ENCODE results near the gene CDK5RAP3. TPM values are rescaled to one million over a fixed set of nuclear protein-coding genes. Genes with fewer than 3 reads are reported as not detected.
A peak's percentile ranks its signal among the peaks of the same experiment; 100 is the strongest.

Gene CDK5RAP3, protein sequence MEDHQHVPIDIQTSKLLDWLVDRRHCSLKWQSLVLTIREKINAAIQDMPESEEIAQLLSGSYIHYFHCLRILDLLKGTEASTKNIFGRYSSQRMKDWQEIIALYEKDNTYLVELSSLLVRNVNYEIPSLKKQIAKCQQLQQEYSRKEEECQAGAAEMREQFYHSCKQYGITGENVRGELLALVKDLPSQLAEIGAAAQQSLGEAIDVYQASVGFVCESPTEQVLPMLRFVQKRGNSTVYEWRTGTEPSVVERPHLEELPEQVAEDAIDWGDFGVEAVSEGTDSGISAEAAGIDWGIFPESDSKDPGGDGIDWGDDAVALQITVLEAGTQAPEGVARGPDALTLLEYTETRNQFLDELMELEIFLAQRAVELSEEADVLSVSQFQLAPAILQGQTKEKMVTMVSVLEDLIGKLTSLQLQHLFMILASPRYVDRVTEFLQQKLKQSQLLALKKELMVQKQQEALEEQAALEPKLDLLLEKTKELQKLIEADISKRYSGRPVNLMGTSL
- total RNA-seq (2016; rRNA removed; fragmentation: Illumina TruSeq; extraction: Trizol) = 86.8 and 128 TPM in 2 replicates
- 13.1 and 20.6 TPM in 2 replicates for total RNA-seq (2016; cell fraction: cytosol; rRNA removed; fragmentation: Illumina TruSeq; extraction: Trizol; ENCODE audit: low read depth)
- total RNA-seq (2016; cell fraction: insoluble cytoplasmic fraction; rRNA removed; fragmentation: Illumina TruSeq; extraction: Trizol) = 90.9 and 132 TPM in 2 replicates
- 26.2 and 30.9 TPM in 2 replicates for total RNA-seq (2016; cell fraction: membrane; rRNA removed; fragmentation: Illumina TruSeq; extraction: Trizol)
- total RNA-seq (2016; cell fraction: nucleus; rRNA removed; fragmentation: Illumina TruSeq; extraction: Trizol) = 159 and 187 TPM in 2 replicates
- 154 and 183 TPM in 2 replicates for polyA plus RNA-seq (2011; rRNA removed)
- 59.3 and 67.0 TPM in 2 replicates for polyA plus RNA-seq (2011; cell fraction: cytosol; rRNA removed)
- polyA plus RNA-seq (2011; cell fraction: nucleus; rRNA removed) = 2,013 and 2,090 TPM in 2 replicates
- 136 and 152 TPM in 2 replicates for polyA plus RNA-seq (2012)
- 10.8 and 13.3 TPM in 2 replicates for polyA plus RNA-seq (2016; cell fraction: cytosol; fragmentation: Illumina TruSeq; extraction: Trizol; ENCODE audit: low read depth)
- polyA plus RNA-seq (2016; cell fraction: insoluble cytoplasmic fraction; fragmentation: Illumina TruSeq; extraction: Trizol; ENCODE audit: low read depth) = 72.7 and 80.7 TPM in 2 replicates
- 16.6 and 19.4 TPM in 2 replicates for polyA plus RNA-seq (2016; cell fraction: membrane; fragmentation: Illumina TruSeq; extraction: Trizol; ENCODE audit: low read depth)
- polyA plus RNA-seq (2016; cell fraction: nucleus; fragmentation: Illumina TruSeq; extraction: Trizol; ENCODE audit: insufficient read depth, low read depth) = 373 and 385 TPM in 2 replicates
- 116 and 143 TPM in 2 replicates for polyA minus RNA-seq (2011; rRNA and poly(A)+ RNA removed; ENCODE audit: low replicate concordance)
- polyA minus RNA-seq (2011; cell fraction: cytosol; rRNA and poly(A)+ RNA removed) = 25.7 and 29.3 TPM in 2 replicates
- 252 and 268 TPM in 2 replicates for polyA minus RNA-seq (2011; cell fraction: nucleus; rRNA and poly(A)+ RNA removed)
- percentile 65 among the genes with signal in this experiment for Bru-seq, nascent RNA
- BruChase-seq, experiment 1, labeled RNA remaining after a 6-hour chase = percentile 85 among the genes with signal in this experiment
- percentile 74 among the genes with signal in this experiment for BruChase-seq, experiment 2, labeled RNA remaining after a 2-hour chase
- long read RNA-seq, experiment 1, transcript CDK5RAP3-201 (14 exons, 1,866 nt) = major isoform, 40 of 51 reads
- long read RNA-seq, experiment 1, partial matches to known transcripts = 3 of 51 reads
- long read RNA-seq, experiment 1, other reads (novel, unspliced or antisense) = 7 of 51 reads
- long read RNA-seq, experiment 2, transcript CDK5RAP3-236 (14 exons, 1,862 nt) = major isoform, 25 of 58 reads
- long read RNA-seq, experiment 2, transcript CDK5RAP3-218 (13 exons, 1,957 nt) = minor isoform, 7 of 58 reads
- long read RNA-seq, experiment 2, partial matches to known transcripts = 15 of 58 reads
- long read RNA-seq, experiment 2, other reads (novel, unspliced or antisense) = 8 of 58 reads

DNA sequence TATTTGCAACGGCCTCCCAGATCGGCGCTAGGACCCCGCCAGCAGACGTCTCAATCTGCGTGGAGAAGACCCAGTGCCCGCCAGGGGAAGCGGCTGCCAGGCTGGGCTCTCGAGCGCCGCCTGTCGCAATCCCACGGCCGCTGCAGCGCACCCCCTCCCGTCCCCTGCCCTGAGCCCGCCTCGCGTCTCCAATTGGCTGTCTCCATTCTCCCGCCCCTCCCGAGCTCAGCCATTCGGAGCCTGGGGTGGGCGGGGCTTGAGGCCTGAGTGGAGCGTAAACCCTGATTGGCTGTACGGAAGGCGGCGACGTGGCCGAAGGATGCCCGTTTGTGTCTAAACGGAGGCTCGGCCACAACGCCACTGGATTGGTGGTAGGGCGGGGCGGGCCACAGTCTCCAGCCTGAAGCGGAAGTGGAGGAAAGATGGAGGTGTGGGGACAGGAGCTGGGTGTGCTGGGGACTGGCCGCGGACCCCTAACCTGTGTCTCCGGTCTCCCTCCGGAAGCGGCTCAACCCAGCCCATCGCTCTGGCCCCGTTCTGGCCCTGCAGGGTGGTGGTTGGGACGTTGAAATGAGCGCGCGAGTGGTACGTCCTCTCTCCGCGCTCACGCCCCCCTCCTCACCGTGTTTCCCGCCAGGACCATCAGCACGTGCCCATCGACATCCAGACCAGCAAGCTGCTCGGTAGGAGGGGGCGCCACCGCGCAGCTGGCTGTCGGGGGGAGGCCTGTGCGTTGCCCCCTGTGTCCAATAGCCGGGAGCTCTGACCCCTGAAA is at the start of gene CDK5RAP3:
TSS of gene CDK5RAP3 (plus strand) at position 389 of the 775 bp plus-strand sequence. CDS start at position 423, 34 bp downstream.
- Histone ChIP-seq H3K27me3 (ENCODE audit: control insufficient read depth in 1 of 2, insufficient read depth in 2 of 2, low read length in 2 of 2) (no peaks in the 10 kb centered on the region; a peak in 1 of 5 replicates), H3K4me3 (replicated peaks in 1 of 3; ENCODE audit: insufficient read depth in 1 of 3, low read depth in 2 of 3, low read length in 3 of 3) (peak within 1 kb of the TSS; percentile 66 to 95 (median 92)), H3K79me2 (ENCODE audit: insufficient read depth, low read length) (peaks cover 17% of the 10 kb centered on the region), H3K4me2 (ENCODE audit: low read depth, low read length) (peak within 1 kb of the TSS; percentile 98), H3K4me1 (ENCODE audit: insufficient read depth, low read length) (peaks cover 51% of the 10 kb centered on the region), H3K36me3 (replicated peaks in 1 of 2; ENCODE audit: control insufficient read depth in 1 of 2, insufficient read depth in 2 of 2, low read length in 2 of 2) (peaks cover 13 to 26% of the 10 kb centered on the region in 2 experiments), H3K9me3 (ENCODE audit: low read length) (no peaks in the 10 kb centered on the region), H2AFZ (ENCODE audit: low read length) (peak within 1 kb of the TSS; percentile 82), H4K20me1 (ENCODE audit: insufficient read depth, low read length) (no peaks in the 10 kb centered on the region), H3K9ac (ENCODE audit: insufficient read depth, low read depth, low read length) (peak within 1 kb of the TSS; percentile 78), H3K27ac (ENCODE audit: extremely low read length, insufficient read depth, low read length) (peak within 1 kb of the TSS; percentile 63)
- ATAC-seq = peak; percentile 97
- TSS peak; percentile 87 for BruUV-seq (replicated peaks)
- intact Hi-C loops (cut with micrococcal nuclease; ENCODE audit: unreplicated experiment) = loop anchor here (1.0 to 2.0 kb wide), 4 partner anchors 14 to 130 kb away; partner anchors contain the start of genes PRR15L and SCRN2
- in situ Hi-C loops (cut with HindIII; ENCODE audit: extremely low pct_ligation_motif_present, low pct_unique_long_range_greater_than_20kb) = no loop called here
- FAIRE-seq = peak; percentile 95
- ChIA-PET CTCF (ENCODE audit: low intra/inter-chr PET ratio, low total read pairs) (interaction anchor here (0.9 to 2.1 kb wide), 6 partner anchors 22 to 130 kb away, joined by 5 to 54 read pairs (median 10); partner anchors contain the start of genes PNPO, SCRN2 and SP2), POLR2A (interaction anchor here (0.6 to 9.9 kb wide), 31 partner anchors 13 to 321 kb away, joined by 3 to 267 read pairs (median 4); partner anchors contain the start of genes KPNB1, LRRC46, MRPL10 and NFE2L1)
- WGBS (ENCODE audit: low lambda C conversion rate) = 1% methylated on average over 58 of the region's 62 CpGs
- peak; percentile 99 for DNase-seq (ENCODE audit: low spot score)
- no peak for TF ChIP-seq ZNF382 (CRISPR knock-in tag; IDR thresholded peaks at IDR 0.05; ENCODE audit: borderline replicate concordance)
- peak; percentile 96; the same call in 1 of the 2 replicates for TF ChIP-seq ZFP41 (CRISPR knock-in tag; IDR thresholded peaks at IDR 0.05; ENCODE audit: borderline replicate concordance)
- TF ChIP-seq, protein P1, sequence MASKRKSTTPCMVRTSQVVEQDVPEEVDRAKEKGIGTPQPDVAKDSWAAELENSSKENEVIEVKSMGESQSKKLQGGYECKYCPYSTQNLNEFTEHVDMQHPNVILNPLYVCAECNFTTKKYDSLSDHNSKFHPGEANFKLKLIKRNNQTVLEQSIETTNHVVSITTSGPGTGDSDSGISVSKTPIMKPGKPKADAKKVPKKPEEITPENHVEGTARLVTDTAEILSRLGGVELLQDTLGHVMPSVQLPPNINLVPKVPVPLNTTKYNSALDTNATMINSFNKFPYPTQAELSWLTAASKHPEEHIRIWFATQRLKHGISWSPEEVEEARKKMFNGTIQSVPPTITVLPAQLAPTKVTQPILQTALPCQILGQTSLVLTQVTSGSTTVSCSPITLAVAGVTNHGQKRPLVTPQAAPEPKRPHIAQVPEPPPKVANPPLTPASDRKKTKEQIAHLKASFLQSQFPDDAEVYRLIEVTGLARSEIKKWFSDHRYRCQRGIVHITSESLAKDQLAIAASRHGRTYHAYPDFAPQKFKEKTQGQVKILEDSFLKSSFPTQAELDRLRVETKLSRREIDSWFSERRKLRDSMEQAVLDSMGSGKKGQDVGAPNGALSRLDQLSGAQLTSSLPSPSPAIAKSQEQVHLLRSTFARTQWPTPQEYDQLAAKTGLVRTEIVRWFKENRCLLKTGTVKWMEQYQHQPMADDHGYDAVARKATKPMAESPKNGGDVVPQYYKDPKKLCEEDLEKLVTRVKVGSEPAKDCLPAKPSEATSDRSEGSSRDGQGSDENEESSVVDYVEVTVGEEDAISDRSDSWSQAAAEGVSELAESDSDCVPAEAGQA (IDR thresholded peaks at IDR 0.05; ENCODE audit: low read depth) = peak; percentile 49; the same call in 1 of the 2 replicates
- TF ChIP-seq, protein P1 (CRISPR knock-in tag; IDR thresholded peaks at IDR 0.05; ENCODE audit: borderline replicate concordance) = no peak
- TF ChIP-seq, protein P2, sequence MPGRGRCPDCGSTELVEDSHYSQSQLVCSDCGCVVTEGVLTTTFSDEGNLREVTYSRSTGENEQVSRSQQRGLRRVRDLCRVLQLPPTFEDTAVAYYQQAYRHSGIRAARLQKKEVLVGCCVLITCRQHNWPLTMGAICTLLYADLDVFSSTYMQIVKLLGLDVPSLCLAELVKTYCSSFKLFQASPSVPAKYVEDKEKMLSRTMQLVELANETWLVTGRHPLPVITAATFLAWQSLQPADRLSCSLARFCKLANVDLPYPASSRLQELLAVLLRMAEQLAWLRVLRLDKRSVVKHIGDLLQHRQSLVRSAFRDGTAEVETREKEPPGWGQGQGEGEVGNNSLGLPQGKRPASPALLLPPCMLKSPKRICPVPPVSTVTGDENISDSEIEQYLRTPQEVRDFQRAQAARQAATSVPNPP (CRISPR knock-in tag; IDR thresholded peaks at IDR 0.05) = peak; percentile 97
